Suppressor macrophage (primary cell): ENCODE measurements around the gene SUGP1.

Source experiments
- DNase-seq, 4 experiments: peaks; one replicate each; pipeline ENCODE4 v3.0.0-alpha.2; 2020 to 2022

SUGP1 gene

DNA sequence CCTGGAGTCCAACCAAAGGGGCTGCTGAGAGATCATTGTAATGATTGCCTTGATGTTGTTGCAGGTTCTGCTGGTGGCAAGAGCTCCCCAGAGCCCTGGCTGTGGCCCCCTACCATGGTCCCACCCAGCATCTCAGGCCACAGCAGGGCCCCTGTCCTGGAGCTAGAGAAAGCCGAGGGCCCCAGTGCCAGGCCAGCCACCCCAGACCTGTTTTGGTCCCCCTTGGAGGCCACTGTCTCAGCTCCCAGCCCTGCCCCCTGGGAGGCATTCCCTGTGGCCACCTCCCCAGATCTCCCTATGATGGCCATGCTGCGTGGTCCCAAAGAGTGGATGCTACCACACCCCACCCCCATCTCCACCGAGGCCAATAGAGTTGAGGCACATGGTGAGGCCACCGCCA lies 93.1 kb downstream of the SUGP1 start:
- no peak for DNase-seq

- no peak for DNase-seq
Observed at GRCh38 chr19:19226663-19227062, 93.6 kb downstream of the SUGP1 start.

GRCh38 chr19:19226204-19226603 lies 94.1 kb downstream of the SUGP1 start:
- DNase-seq = no peak
